BE2C (cell line): Measurements from ENCODE around the gene GTF2F1.
A peak's percentile ranks its signal among the peaks of the same experiment; 100 is the strongest.
"Not testable (repeated sequence)": the region's sequence is repeated elsewhere in the genome, so short reads cannot be mapped to it uniquely, and the experiment has no call there.

Experiments used
- DNase-seq: peaks from one replicate; pipeline ENCODE4 v3.0.0-alpha.2; 2020
- H3K27me3 ChIP-seq: fragments of 250-450 bp; sonication (Bioruptor Pico); 2 replicates; pipeline ENCODE4 v1.5.1; 2020; ENCODE audit warnings: mild to moderate bottlenecking
- H3K36me3 ChIP-seq: fragments of 250-450 bp; sonication (Bioruptor Pico); 2 replicates; pipeline ENCODE4 v1.5.1; 2020; ENCODE audit warnings: mild to moderate bottlenecking
- H3K4me1 ChIP-seq: fragments of 250-450 bp; sonication (Bioruptor Pico); 2 replicates; pipeline ENCODE4 v1.5.1; 2020
- H3K4me3 ChIP-seq: 2 replicates; pipeline ENCODE4 v1.5.1; 2011; ENCODE audit warnings: low read depth, low read length
- H3K9me3 ChIP-seq: fragments of 250-450 bp; sonication (Bioruptor Pico); 2 replicates; pipeline ENCODE4 v1.5.1; 2020
- TF ChIP-seq, protein P1 (sequence below): IDR thresholded peaks from 2 replicates; pipeline ENCODE4 v1.5.1; 2012; ENCODE audit warnings: mild to moderate bottlenecking, low read depth, low read length

GTF2F1 gene

DNA sequence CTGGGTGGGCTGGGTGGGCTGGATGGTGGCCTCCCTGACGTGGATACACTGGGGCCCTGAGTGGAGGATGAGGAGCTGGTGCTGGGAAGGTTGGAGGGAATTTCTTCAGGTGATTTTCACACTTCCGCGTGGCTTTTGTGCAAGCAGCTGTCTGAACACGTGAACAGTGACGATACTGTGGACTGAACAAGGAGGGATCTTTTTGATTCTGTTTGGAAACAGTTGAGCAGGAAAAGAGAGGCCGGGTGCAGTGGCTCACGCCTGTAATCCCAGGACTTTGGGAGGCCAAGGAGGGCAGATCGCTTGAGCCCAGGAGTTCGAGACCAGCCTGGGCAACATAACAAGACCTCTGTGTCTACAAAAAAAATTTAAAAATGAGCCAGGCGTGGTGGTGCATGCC is 9.1 kb upstream of the GTF2F1 start:
- Histone ChIP-seq H3K27me3 (no peaks in the 10 kb centered on the region), H3K9me3 (no peaks in the 10 kb centered on the region), H3K4me3 (no peak overlapping the region), H3K4me1 (no peaks in the 10 kb centered on the region), H3K36me3 (no peaks in the 10 kb centered on the region)
- TF ChIP-seq, protein P1, sequence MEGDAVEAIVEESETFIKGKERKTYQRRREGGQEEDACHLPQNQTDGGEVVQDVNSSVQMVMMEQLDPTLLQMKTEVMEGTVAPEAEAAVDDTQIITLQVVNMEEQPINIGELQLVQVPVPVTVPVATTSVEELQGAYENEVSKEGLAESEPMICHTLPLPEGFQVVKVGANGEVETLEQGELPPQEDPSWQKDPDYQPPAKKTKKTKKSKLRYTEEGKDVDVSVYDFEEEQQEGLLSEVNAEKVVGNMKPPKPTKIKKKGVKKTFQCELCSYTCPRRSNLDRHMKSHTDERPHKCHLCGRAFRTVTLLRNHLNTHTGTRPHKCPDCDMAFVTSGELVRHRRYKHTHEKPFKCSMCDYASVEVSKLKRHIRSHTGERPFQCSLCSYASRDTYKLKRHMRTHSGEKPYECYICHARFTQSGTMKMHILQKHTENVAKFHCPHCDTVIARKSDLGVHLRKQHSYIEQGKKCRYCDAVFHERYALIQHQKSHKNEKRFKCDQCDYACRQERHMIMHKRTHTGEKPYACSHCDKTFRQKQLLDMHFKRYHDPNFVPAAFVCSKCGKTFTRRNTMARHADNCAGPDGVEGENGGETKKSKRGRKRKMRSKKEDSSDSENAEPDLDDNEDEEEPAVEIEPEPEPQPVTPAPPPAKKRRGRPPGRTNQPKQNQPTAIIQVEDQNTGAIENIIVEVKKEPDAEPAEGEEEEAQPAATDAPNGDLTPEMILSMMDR, result no peak
- no peak for DNase-seq

DNA sequence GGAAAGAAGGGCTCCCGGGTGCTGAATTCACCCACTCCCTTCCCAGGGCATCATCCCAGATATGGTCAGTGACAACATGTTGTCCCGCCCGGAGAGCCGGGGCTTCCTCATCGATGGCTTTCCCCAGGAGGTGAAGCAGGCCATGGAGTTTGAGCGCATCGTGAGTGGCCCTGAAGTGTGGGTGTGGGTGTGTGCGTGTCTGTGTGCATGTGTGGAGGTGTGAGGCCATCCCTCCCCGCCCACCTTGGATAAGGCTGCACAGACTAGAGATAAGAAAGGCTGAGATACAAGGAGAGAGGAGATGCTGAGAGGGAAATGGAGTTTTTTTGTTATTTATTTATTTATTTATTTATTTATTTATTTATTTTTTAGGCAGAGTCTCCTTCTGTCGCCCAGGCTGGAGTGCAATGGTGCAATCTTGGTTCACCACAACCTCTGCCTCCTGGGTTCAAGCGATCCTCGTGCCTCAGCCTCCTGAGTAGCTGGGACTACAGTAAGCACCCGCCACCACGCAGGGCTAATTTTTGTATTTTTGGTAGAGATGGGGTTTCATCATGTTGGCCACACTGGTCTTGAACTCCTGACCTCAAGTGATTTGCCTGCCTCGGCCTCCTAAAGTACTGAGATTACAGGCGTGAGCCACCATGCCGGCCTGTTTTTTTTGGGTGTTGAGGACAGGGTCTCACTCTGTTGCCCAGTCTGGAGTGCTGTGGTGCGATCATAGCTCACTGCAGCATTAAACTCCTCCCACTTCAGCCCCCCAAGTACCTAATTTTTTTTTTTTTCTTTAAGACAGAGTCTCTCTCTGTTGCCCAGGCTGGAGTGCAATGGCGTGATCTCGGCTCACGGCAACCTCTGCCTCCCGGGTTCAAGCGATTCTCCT is 7.3 kb upstream of the GTF2F1 start:
- not testable (repeated sequence) for DNase-seq, H3K9me3 ChIP-seq, H3K4me1 ChIP-seq, H3K27me3 ChIP-seq, H3K4me3 ChIP-seq, H3K36me3 ChIP-seq

DNA sequence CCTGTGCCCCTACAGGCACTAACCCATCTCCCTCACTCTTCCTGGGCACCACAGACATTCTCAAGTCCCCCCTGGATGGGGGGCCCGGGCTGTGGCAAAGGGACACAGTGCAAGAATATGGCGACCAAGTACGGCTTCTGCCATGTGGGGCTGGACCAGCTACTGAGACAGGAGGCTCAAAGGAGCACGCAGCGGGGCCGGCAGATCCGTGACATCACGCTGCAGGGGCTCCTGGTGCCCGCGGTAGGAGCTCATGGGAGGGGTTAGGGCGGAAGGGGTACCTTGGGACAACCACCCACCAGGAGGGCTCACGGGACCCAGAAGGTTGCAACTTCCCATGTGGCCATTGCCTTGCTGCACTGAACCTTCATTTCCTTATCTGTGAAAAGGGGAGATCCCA is 3.3 kb upstream of the GTF2F1 start:
- Histone ChIP-seq H3K4me1 (peaks cover 6% of the 10 kb centered on the region; the same call in 1 of the 2 replicates), H3K9me3 (no peaks in the 10 kb centered on the region), H3K4me3 (no peak overlapping the region), H3K36me3 (no peaks in the 10 kb centered on the region; the same call in 1 of the 2 replicates), H3K27me3 (no peaks in the 10 kb centered on the region)
- DNase-seq, result no peak
- TF ChIP-seq, protein P1, result no peak

DNA sequence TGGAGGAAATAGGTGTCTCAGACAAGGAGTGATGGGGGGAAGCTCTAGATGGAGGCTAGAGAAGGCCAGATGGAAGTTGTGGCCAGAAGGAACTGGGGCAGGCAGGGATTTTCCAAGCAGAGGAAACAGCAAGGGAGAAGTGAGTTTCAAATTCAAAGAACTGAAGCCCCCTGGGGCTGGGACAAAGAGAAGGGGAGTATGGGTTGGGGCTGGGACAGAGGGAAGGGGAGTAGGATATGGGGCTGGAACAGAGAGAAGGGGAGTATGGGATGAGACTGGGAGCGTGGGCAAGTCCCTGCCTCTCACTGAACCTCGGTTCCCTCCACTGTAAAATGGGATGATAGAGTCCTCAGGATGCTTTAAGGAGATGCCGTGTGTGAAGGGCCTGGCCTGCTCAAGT is 1.9 kb upstream of the GTF2F1 start:
- TF ChIP-seq, protein P1, result no peak
- no peak for DNase-seq
- Histone ChIP-seq H3K27me3 (no peaks in the 10 kb centered on the region), H3K9me3 (no peaks in the 10 kb centered on the region), H3K4me1 (peaks cover 6% of the 10 kb centered on the region; the same call in 1 of the 2 replicates), H3K4me3 (no peak overlapping the region), H3K36me3 (peaks cover 5% of the 10 kb centered on the region)

DNA sequence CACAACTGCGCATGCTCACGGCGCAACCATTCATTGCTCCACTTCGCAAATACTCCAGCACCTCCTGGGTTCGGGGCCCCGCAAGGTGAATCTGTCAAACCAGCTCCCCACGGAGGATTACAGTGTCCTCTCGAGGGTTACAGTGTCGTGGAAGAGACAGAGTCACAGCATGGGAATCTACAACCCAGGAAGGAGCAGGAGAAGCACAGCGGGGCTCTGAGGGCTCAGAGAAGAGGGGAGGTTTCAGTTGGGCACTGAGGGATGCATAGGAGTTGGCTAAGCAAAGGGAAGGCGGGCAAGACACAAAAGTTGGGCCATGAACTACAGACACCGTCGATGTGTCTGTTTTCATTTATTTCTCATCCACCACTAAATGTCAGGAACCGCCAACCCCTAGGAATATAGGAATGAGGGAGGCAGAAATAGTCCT is 1.0 kb upstream of the GTF2F1 start:
- peaks cover 6% of the 10 kb centered on the region; the same call in 1 of the 2 replicates for H3K4me1 ChIP-seq
- no peak for DNase-seq
- H3K36me3 ChIP-seq, result peaks cover 12% of the 10 kb centered on the region
- peak overlapping the region; percentile 92 for H3K4me3 ChIP-seq
- H3K27me3 ChIP-seq, result no peaks in the 10 kb centered on the region
- TF ChIP-seq, protein P1, result no peak
- no peaks in the 10 kb centered on the region for H3K9me3 ChIP-seq

DNA sequence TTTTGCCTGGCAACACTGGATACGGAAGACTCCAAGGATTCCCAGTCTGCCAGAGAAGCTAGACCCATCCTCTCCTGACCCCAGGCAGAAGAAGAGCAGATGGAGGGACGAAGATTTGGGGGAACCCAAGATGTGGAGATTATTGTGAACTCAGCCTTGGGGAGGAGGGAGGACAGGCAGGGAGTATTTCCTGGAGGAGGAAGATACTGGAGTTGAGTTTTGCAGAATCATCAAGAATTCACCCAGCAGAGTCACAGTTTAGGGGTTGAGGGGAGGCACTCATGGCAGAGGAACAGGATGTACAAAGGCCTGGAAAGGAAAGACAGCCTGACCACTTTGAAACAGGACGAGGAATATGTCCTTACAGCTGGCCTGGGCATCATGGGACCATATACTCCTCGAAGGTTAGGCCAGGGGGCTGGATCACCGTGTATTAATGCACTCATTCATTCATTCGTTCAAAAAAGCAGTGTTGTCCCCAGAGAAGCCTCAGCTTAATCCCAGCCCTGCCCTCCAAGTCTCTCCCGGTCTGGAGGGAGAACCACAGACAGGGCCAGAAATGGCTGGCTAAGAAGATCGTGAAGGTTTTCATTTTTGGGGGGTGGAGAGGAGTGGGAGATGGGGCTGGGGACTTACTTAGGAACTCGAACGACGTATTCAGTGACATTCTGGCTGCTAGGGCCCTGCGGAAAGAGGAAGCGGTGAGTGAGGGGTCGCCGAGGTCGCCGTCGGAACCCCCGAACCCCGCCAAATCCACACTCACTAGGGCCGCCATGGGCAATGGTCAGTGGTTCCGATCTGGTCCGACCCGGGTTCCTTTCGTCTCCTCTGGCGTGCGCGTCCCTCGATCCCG is 517 bp downstream of the GTF2F1 start:
- Histone ChIP-seq H3K4me3 (peak overlapping the region; percentile 92), H3K36me3 (peaks cover 27% of the 10 kb centered on the region), H3K4me1 (peaks cover 6% of the 10 kb centered on the region; the same call in 1 of the 2 replicates), H3K9me3 (no peaks in the 10 kb centered on the region), H3K27me3 (no peaks in the 10 kb centered on the region)
- no peak for DNase-seq
- TF ChIP-seq, protein P1, result no peak
